NCI-H748 (cell line): ENCODE data around the gene NXF2B.
"Not testable (repeated sequence)": the region's sequence is repeated elsewhere in the genome, so short reads cannot be mapped to it uniquely, and the experiment has no call there.

ENCODE experiments used
- DNase-seq: peaks from one replicate; lab custom pipeline; 2025; ENCODE audit not compliant: unreplicated experiment; lab: John Stamatoyannopoulos, UW

Gene NXF2B

DNA sequence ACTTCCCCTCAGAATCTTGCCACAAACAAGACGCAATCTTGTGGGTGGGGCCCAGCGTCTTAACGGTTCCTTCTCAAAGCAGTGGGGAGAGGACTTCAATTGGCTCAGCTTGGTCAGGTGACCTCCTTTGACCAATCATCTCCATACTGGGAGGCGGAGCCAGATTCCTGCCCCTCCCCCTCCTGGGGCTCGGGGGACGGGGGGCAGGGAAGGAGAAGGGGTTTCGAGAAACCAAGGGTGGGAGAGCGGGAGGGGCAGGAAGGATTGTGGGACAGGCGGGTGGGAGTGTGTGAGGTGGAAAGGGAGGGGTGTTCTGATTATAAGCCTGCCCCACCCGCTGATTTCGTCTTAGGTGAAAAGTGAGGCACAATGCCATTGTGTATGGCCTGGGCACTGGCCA, at the start of gene NXF2B:
Gene NXF2B (minus strand): TSS at position 101 of the 400 bp plus-strand sequence. CDS start 59,972 bp downstream, outside the sequence.
- DNase-seq: not testable (repeated sequence)

- not testable (repeated sequence) for DNase-seq
These were observed 39.0 kb upstream of the NXF2B start for GRCh38 chrX:102478765-102479164.

- not testable (repeated sequence) for DNase-seq
These were observed 32.0 kb upstream of the NXF2B start, which contains the start of gene TCP11X2 for GRCh38 chrX:102471762-102472220. TCP11X2 (minus strand) TSS chrX:102471812.

- not testable (repeated sequence) for DNase-seq
These were observed 30.4 kb upstream of the NXF2B start for GRCh38 chrX:102470215-102470614.

GRCh38 chrX:102458615-102459014, 18.8 kb upstream of the NXF2B start:
- not testable (repeated sequence) for DNase-seq

DNA sequence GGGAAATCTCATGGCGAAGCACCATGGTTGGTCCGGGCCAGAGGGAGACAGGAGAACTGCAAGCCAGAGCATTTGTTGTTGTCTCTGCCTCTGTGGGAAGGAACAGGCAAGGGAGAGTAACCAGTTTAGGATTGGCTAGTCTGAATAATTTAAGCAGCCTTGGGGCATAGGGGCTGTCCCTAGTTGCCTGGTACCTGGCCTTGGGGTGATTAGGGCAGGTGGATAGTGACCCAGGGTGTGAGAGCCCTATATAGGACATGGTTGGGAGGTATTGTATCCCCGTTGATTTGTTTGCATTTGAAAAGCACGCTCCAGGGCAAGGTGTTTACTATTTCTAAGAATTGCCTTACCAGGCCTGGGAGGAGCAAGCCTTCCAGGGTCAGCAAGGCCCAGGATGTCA, 25.3 kb downstream of the NXF2B start:
- not testable (repeated sequence) for DNase-seq

DNA sequence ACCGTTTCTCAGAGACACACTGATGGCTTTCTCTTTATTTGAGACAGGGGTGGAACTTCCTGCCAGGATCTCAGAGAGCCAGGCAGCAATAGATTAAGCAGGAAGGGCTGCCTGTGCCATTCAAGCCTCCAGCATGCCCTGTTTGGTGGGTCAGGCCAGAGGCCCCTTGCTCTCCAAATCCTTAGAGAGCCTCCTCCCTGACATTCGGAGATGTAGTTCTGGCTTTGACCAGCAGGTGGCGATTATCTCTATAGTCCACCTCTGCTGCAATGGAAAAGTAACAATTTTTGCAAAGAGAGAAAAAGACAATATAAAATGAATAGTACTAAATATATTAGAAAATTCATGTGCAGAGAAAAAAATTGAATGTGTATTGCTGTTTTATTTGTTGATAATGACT, 93.9 kb downstream of the NXF2B start:
- DNase-seq: no peak

DNA sequence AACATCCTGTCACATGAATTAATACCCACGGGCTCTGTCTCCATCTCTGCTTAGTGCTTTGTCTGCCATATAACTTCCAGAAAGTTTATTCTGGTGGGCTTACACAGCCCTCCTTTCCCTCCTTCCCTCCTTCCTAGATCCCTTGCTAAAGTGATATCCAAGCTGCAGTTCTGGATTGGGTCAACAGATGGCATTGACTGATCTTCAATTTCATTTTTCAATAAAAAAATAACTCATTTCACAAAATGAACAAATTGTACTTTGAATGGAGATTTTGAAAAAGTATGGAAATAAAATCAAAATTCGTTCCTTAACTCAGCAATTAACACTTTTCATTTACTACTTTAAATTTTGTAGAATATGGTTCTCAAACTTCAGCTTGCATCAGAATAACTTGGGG, 97.9 kb downstream of the NXF2B start:
- no peak for DNase-seq

GRCh38 chrX:102339312-102340298, 100.2 kb downstream of the NXF2B start:
- no peak for DNase-seq

GRCh38 chrX:102338162-102338561, 101.6 kb downstream of the NXF2B start:
- no peak for DNase-seq
